GM18511 (cell line): ENCODE measurements around the gene DNER.
A peak's percentile ranks its signal among the peaks of the same experiment; 100 is the strongest.

Experiments used
- ATAC-seq: cut with Tn5 transposase; IDR thresholded peaks from one replicate; pipeline ENCODE4 v1.9.1; 2021; ENCODE audit warnings: mild to moderate bottlenecking, moderate library complexity; ENCODE audit not compliant: unreplicated experiment

Gene DNER

GRCh38 chr2:229572507-229573271 is 141.7 kb downstream of the DNER start:
- ATAC-seq: no peak

DNA sequence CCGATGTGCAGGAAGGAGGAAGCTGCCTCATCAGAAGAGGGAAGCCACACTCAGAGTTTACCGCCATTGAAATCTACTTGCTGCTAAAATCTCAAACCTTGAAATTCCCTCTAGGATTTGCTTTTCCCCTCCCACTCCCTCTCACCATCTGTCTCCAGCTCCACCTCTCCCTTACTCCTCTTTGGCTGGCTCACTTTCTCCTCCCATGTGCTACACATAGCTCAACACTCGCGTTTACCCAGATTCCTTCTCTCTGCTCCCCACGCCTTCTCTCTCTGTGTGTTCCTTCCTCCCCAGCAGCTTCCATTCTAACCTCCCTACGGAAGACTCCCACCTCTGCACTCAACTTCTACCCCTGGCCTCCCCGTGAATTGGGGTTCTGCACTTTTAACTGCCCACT is 143.1 kb downstream of the DNER start:
- no peak for ATAC-seq

- ATAC-seq: no peak
These were observed 148.0 kb downstream of the DNER start for GRCh38 chr2:229566370-229566769.

GRCh38 chr2:229564300-229564907 is 150.0 kb downstream of the DNER start:
- no peak for ATAC-seq

DNA sequence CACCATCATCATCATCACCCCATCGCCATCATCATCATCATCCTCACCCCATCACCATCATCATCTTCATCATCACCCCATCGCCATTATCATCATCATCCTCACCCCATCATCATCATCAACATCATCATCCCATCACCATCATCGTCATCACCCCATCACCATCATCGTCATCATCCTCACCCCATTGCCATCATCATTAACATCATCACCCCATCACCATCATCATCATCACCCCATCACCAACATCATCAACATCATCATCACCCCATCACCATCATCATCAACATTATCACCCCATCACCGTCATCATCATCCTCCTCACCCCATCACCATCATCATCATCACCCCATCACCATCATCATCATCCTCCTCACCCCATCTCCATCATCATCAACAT is 151.0 kb downstream of the DNER start:
- ATAC-seq: no peak

- no peak for ATAC-seq
These were observed 151.8 kb downstream of the DNER start for GRCh38 chr2:229562472-229563127.

GRCh38 chr2:229559986-229560385 is 154.4 kb downstream of the DNER start:
- no peak for ATAC-seq

DNA sequence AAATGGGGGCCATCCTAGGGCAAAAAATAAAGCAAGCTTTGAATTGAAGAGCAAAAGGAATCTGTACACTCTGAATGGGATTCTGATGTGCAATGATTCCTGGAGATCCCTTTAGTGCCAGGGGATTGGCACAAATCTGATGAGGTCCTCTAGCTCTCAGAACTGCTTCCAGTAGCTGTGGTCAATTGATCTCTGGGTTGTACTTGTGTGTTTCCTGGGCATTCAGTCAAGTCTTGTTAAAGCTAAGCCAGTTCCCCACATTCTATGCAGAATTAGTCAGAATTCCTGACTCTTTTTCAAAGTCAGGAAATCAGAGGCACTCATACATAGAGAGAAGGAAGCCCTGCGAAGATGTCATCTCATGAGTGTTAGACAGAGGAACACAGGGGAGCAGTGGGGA is 161.3 kb downstream of the DNER start:
- no peak for ATAC-seq

GRCh38 chr2:229543176-229543873 is 171.0 kb downstream of the DNER start:
- no peak for ATAC-seq

GRCh38 chr2:229539628-229540027 is 174.7 kb downstream of the DNER start:
- ATAC-seq: no peak

GRCh38 chr2:229531594-229531993 is 182.8 kb downstream of the DNER start:
- ATAC-seq: no peak

DNA sequence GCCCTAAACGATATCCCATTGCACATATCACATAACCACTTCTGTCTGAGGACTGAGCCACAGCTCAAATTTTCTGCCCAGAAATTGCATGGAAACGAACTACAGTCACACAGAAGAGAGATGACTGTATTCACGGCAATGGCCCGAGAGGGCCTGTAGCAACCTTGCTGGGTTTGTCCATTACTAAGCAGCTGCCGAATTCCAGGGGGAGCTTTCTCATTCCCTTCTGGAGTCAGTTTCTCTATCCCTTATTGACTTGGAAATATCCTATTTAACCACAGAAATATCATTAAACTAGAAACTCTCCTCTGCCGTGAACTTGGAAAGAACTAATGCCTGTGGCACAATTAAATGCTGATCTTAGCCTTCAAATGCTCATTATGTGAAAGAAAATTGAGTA is 183.9 kb downstream of the DNER start:
- no peak for ATAC-seq

DNA sequence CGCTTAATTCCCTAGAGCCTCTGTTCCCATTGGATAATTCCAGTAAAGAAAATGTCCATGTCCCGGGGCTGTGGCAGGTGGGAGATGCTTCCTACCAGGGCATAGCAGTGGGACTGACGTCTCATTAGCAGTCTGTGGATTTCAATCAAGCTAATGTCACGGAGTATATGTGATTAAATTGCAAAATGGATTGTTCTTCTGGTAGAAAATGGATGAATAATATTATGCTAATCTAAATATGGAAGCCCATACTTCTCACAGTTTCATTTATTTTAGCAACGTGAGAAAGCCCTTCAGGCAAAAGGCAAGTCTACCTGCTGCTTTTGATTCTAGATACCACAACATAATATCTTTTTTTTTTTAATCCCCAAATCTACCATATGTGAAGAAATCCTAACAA is 185.5 kb downstream of the DNER start:
- ATAC-seq: no peak

- ATAC-seq: no peak
These were observed 187.4 kb downstream of the DNER start for GRCh38 chr2:229526951-229527350.

GRCh38 chr2:229524799-229525198 is 189.6 kb downstream of the DNER start:
- no peak for ATAC-seq

DNA sequence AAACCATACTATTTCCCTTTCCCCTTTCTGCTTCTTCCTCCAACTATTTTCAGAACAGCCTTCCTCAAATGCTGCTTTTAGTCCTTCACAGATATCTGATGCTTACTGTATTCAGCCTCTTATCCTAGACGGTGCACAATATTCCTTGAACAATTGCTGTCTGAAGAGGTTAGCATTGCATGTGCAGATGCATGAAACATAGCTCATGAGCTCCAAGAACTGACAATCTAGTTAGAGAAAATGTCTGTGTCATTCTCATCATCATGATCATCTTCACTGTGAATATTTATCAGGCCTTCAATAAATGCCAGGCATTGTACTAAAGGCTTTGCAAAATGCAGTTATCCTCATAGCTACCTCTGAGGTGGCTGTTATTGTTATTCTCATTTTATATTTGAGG is 190.7 kb downstream of the DNER start:
- no peak for ATAC-seq

DNA sequence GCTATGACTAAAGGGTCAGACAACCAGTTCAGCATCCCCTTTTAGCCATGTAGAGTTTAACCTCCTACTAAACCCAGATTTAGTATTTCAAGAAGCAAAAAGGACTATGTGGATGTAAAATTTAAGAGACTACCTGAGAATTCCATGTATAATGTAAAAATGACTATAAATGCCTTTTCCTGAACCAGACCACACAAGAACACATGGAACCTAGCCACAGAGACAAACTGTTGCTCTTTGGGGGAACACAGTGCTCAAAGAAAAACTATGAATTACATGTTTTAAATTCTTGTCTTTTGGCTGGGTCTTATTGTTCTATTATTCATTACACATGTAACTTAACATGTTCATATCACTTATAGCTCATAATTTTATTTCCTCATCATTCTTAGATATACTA is 192.8 kb downstream of the DNER start:
- ATAC-seq: no peak

DNA sequence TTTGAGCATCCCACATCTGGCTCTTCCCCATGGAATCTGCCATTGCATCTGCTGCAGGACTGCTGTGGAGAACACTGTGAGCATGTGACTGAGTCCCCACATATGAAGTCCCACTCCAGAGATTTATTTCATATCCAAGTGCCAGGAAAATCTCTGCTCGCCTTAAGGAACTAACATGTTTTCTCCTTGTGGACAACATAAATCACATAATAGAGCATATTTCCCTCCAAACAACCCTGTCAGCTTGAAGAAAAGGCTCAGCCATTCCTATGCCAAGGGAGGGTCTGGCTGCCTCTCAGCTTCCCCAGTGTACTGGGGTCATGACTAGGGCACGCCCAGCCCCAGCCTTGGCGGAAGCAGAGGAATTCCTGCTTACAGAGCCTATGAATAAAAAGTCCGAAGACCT is 193.7 kb downstream of the DNER start:
- ATAC-seq: no peak

DNA sequence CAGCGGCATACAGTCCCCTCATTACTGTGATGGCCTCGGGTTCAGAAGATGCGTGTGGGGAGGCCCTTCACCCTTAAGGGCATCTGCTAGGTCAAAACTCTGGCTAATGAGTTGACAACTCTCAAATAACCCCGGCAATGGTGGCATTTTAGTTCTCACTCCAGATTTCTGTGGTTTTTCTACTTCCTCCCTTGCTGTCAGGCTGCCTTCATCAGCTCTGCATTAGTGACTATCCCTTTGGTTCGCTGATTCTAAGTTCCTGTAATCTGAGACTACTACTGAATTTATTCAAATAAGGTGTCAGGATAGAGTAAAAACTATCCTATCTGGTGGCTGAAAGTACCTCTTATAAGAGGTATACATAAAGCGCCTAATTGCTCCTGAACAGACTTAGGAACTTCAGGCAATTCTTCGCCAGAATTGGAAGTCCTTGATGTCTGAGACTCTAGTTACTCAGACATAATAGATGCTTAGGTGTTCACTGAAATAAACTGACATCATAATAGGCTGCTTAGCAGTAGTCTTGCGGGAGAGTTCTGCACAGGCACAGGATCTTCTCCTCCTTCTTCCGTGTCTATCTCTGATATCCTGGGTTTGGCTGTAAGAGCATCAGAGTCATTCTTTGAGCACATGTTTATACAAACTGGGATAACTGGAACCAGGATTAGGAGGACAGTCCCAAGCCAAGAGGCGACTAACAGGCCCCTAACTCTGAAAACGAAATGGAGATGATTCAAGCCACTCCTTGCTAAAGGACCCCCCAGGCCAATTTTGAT is 194.5 kb downstream of the DNER start:
- ATAC-seq: peak; percentile 75

DNA sequence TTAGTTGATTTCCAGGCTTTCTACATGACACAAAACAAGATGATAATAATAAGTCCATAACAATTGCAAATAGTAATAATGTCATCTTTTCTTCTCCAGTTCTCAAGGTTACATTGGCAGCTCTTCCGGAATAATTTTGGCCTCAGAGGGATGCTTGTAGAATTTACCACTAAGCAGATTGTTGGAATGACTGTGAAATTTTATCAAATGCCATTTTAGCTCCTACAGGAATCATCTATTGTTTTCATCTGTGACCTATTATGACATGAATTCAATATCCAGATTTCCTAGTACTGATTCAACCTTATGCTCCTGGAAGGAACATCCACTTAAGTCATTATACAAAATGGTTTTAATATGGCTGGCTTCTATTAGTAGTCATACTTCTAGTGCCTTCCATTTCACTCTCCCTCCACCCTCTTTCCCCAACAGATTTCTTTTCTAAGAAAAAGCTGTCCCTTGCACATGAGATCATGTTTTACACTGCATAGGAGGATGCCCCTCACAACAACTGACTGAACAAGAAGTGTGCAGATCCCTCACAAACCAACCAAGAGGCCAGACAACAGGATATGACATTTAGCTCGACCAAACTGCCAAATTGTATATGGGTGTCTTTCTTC is 200.0 kb downstream of the DNER start:
- ATAC-seq: no peak
